Suprapubic skin (tissue), 4 donors: ENCODE results near the gene SLC13A4. TPM values are rescaled to one million over a fixed set of nuclear protein-coding genes. Genes with fewer than 3 reads are reported as not detected.

ENCODE experiments used
- DNase-seq, 2 donors: peaks; one replicate each; pipeline ENCODE4 v3.0.0-alpha.2; 2019; ENCODE audit warnings: low spot score in 2 of 2
- H3K27ac ChIP-seq: fragments of 200-600 bp; sonication (generic); one replicate; pipeline ENCODE4 v1.5.1; 2019
- H3K27me3 ChIP-seq: fragments of 200-600 bp; sonication (generic); one replicate; pipeline ENCODE4 v1.5.1; 2019
- H3K36me3 ChIP-seq: fragments of 200-600 bp; sonication (generic); one replicate; pipeline ENCODE4 v1.5.1; 2019
- H3K4me1 ChIP-seq: fragments of 200-600 bp; sonication (generic); one replicate; pipeline ENCODE4 v1.5.1; 2019
- H3K4me3 ChIP-seq: fragments of 200-600 bp; sonication (generic); one replicate; pipeline ENCODE4 v1.5.1; 2019; ENCODE audit warnings: mild to moderate bottlenecking
- H3K9me3 ChIP-seq: fragments of 200-600 bp; sonication (generic); one replicate; pipeline ENCODE4 v1.5.1; 2019
- EP300 ChIP-seq: sonication (generic); formaldehyde crosslinking; IDR thresholded peaks from one replicate; pipeline ENCODE4 v1.6.1; 2017; ENCODE audit warnings: antibody characterized with exemption
- POLR2A ChIP-seq, 2 donors: fragments of 450-650 bp; IDR thresholded peaks; one replicate each; pipeline ENCODE4 v1.6.1; 2017; ENCODE audit warnings: antibody characterized with exemption in 2 of 2, mild to moderate bottlenecking in 2 of 2, moderate library complexity in 2 of 2
- POLR2AphosphoS5 ChIP-seq, 3 donors: sonication (generic); formaldehyde crosslinking; IDR thresholded peaks; one replicate each; pipeline ENCODE4 v1.6.1; 2017; ENCODE audit warnings: antibody characterized with exemption in 3 of 3
- WGBS: methylation state at CpG from one replicate; pipeline ENCODE4 v1.1.5; 2018; 5-methylcytosine and 5-hydroxymethylcytosine counted together
- total RNA-seq, 4 donors: library from RNA; depleted of rRNA; stranded (reverse); fragments of >200 nt; gene quantifications; one replicate each; pipeline ENCODE4 v1.1.0, GENCODE V29; 2016
- TF ChIP-seq, protein P1 (sequence below), 2 donors: fragments of 200-600 bp in 1 of 2; fragments of 450-650 bp in 1 of 2; sonication (generic) in 1 of 2; IDR thresholded peaks; one replicate each; pipeline ENCODE4 v1.5.1; 2016 to 2019; ENCODE audit warnings: antibody characterized with exemption in 2 of 2, mild to moderate bottlenecking in 1 of 2, moderate library complexity in 1 of 2

Gene SLC13A4
- total RNA-seq, 4 donors from 2014 or later, result 0.15 to 1.9 (median 0.51) TPM

GRCh38 chr7:135757719-135758411, 29.9 kb upstream of the SLC13A4 start:
- no peaks in the 10 kb centered on the region for H3K36me3 ChIP-seq
- no peaks in the 10 kb centered on the region for H3K27me3 ChIP-seq
- no peak for DNase-seq
- TF ChIP-seq POLR2AphosphoS5 (IDR thresholded peaks at IDR 0.05), result peak in 2 of 3 donors; percentile 22 to 49
- no peak for TF ChIP-seq POLR2A (IDR thresholded peaks at IDR 0.05)
- peak overlapping the region; percentile 71 for H3K27ac ChIP-seq
- H3K9me3 ChIP-seq, result no peaks in the 10 kb centered on the region
- WGBS, result 33% methylated on average over 8 of the region's 8 CpGs
- peaks cover 19% of the 10 kb centered on the region for H3K4me1 ChIP-seq
- H3K4me3 ChIP-seq, result peak overlapping the region; percentile 31

DNA sequence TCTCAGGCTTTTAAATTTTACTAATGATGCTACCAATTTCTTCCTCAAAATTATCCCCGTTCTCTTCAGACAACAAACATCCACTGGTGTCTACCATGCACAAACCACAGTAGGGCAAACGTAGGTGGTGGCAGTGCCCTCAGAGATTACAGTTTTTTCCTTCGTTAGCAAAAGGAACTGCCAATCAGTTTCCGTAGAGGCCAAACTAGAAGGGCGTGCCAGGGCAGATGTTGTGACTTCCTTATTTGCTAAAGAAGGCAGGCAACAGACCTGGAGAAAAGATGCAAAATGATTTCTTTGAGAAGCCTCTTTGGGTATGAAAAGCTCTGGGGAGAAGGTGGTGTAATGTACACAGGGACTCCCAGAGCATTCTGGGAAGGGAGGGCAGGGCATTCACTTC, 28.2 kb upstream of the SLC13A4 start:
- H3K4me3 ChIP-seq, result no peak overlapping the region
- 51% methylated on average over 5 of the region's 5 CpGs for WGBS
- H3K27ac ChIP-seq, result no peak overlapping the region
- H3K4me1 ChIP-seq, result peaks cover 14% of the 10 kb centered on the region
- H3K9me3 ChIP-seq, result no peaks in the 10 kb centered on the region
- TF ChIP-seq POLR2AphosphoS5 (IDR thresholded peaks at IDR 0.05), result no peak
- TF ChIP-seq POLR2A (IDR thresholded peaks at IDR 0.05), result no peak
- H3K36me3 ChIP-seq, result no peaks in the 10 kb centered on the region
- no peak for DNase-seq
- no peaks in the 10 kb centered on the region for H3K27me3 ChIP-seq

GRCh38 chr7:135755351-135755753, 27.4 kb upstream of the SLC13A4 start:
- Histone ChIP-seq H3K27me3 (no peaks in the 10 kb centered on the region), H3K4me3 (no peak overlapping the region), H3K36me3 (no peaks in the 10 kb centered on the region), H3K9me3 (no peaks in the 10 kb centered on the region), H3K27ac (no peak overlapping the region), H3K4me1 (peaks cover 14% of the 10 kb centered on the region)
- 82% methylated on average over 11 of the region's 11 CpGs for WGBS
- TF ChIP-seq, protein P1, sequence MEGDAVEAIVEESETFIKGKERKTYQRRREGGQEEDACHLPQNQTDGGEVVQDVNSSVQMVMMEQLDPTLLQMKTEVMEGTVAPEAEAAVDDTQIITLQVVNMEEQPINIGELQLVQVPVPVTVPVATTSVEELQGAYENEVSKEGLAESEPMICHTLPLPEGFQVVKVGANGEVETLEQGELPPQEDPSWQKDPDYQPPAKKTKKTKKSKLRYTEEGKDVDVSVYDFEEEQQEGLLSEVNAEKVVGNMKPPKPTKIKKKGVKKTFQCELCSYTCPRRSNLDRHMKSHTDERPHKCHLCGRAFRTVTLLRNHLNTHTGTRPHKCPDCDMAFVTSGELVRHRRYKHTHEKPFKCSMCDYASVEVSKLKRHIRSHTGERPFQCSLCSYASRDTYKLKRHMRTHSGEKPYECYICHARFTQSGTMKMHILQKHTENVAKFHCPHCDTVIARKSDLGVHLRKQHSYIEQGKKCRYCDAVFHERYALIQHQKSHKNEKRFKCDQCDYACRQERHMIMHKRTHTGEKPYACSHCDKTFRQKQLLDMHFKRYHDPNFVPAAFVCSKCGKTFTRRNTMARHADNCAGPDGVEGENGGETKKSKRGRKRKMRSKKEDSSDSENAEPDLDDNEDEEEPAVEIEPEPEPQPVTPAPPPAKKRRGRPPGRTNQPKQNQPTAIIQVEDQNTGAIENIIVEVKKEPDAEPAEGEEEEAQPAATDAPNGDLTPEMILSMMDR (IDR thresholded peaks at IDR 0.05), result no peak
- TF ChIP-seq EP300, result no peak
- no peak for TF ChIP-seq POLR2A (IDR thresholded peaks at IDR 0.05)
- TF ChIP-seq POLR2AphosphoS5 (IDR thresholded peaks at IDR 0.05), result no peak
- no peak for DNase-seq

GRCh38 chr7:135753616-135754413, 25.8 kb upstream of the SLC13A4 start:
- peak in 1 of 2 donors; percentile 1 for DNase-seq
- H3K36me3 ChIP-seq, result no peaks in the 10 kb centered on the region
- no peaks in the 10 kb centered on the region for H3K27me3 ChIP-seq
- no peaks in the 10 kb centered on the region for H3K9me3 ChIP-seq
- H3K27ac ChIP-seq, result no peak overlapping the region
- no peak overlapping the region for H3K4me3 ChIP-seq
- H3K4me1 ChIP-seq, result peaks cover 16% of the 10 kb centered on the region
- 90% methylated on average over 8 of the region's 8 CpGs for WGBS
- TF ChIP-seq EP300 (no peak), POLR2AphosphoS5 (IDR thresholded peaks at IDR 0.05) (no peak), POLR2A (IDR thresholded peaks at IDR 0.05) (no peak)
- TF ChIP-seq, protein P1 (IDR thresholded peaks at IDR 0.05), result no peak

DNA sequence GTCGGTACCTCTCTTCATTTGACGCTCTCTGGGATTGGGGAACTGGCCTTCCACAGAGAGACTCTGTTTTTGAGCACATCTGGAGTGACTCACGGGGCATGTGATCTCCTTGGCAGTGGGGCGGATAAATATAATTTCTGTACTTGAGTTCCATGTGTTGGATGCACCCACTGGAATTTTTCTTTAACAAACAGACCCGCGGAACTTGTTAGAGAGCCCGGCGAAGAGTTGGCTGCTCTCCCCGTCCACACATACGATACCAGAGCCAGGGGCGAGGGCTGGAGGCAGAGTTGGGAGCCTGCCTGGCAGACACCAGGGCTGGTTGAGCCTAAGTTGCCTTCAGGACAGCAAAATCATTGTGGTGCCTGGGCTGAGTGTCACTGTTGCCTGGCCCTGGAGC, 20.8 kb upstream of the SLC13A4 start, which contains the start of gene FAM180A:
FAM180A (minus strand) TSS at position 44 of the 400 bp plus-strand sequence. CDS start 233 bp downstream, outside the sequence.
- TF ChIP-seq, protein P1 (IDR thresholded peaks at IDR 0.05), result no peak
- peak in 1 of 3 donors; percentile 14 for TF ChIP-seq POLR2AphosphoS5 (IDR thresholded peaks at IDR 0.05)
- TF ChIP-seq EP300, result no peak
- DNase-seq, result peak; percentile 81 to 86
- 5% methylated on average over 8 of the region's 11 CpGs for WGBS
- H3K9me3 ChIP-seq, result no peaks in the 10 kb centered on the region
- no peaks in the 10 kb centered on the region for H3K27me3 ChIP-seq
- H3K4me3 ChIP-seq, result peak within 1 kb of the TSS; percentile 44
- no peaks in the 10 kb centered on the region for H3K36me3 ChIP-seq
- H3K4me1 ChIP-seq, result peaks cover 31% of the 10 kb centered on the region
- H3K27ac ChIP-seq, result peak within 1 kb of the TSS; percentile 82

- no peaks in the 10 kb centered on the region for H3K36me3 ChIP-seq
- peak overlapping the region; percentile 44 for H3K4me3 ChIP-seq
- H3K4me1 ChIP-seq, result peaks cover 37% of the 10 kb centered on the region
- 81% methylated on average over 8 of the region's 8 CpGs for WGBS
- H3K27me3 ChIP-seq, result no peaks in the 10 kb centered on the region
- DNase-seq, result no peak
- no peaks in the 10 kb centered on the region for H3K9me3 ChIP-seq
- TF ChIP-seq POLR2A (IDR thresholded peaks at IDR 0.05) (no peak), POLR2AphosphoS5 (IDR thresholded peaks at IDR 0.05) (no peak), EP300 (no peak)
- TF ChIP-seq, protein P1 (IDR thresholded peaks at IDR 0.05), result no peak
- peak overlapping the region; percentile 82 for H3K27ac ChIP-seq
Measured at GRCh38 chr7:135747366-135747765, 19.4 kb upstream of the SLC13A4 start.
